ENCODE data around the gene TOMM34.

- TF ChIP-seq, protein P1, sequence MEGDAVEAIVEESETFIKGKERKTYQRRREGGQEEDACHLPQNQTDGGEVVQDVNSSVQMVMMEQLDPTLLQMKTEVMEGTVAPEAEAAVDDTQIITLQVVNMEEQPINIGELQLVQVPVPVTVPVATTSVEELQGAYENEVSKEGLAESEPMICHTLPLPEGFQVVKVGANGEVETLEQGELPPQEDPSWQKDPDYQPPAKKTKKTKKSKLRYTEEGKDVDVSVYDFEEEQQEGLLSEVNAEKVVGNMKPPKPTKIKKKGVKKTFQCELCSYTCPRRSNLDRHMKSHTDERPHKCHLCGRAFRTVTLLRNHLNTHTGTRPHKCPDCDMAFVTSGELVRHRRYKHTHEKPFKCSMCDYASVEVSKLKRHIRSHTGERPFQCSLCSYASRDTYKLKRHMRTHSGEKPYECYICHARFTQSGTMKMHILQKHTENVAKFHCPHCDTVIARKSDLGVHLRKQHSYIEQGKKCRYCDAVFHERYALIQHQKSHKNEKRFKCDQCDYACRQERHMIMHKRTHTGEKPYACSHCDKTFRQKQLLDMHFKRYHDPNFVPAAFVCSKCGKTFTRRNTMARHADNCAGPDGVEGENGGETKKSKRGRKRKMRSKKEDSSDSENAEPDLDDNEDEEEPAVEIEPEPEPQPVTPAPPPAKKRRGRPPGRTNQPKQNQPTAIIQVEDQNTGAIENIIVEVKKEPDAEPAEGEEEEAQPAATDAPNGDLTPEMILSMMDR (IDR thresholded peaks at IDR 0.05), result no peak
- TF ChIP-seq POLR2AphosphoS5 (IDR thresholded peaks at IDR 0.05; ENCODE audit: low read depth, low read length) (no peak), REST (IDR thresholded peaks at IDR 0.05; ENCODE audit: insufficient read depth in 1 of 2, low read depth in 2 of 2, low read length in 1 of 2) (no peak), SIN3A (IDR thresholded peaks at IDR 0.05; ENCODE audit: borderline replicate concordance, insufficient read depth, low read depth, low read length) (no peak)
Observed at GRCh38 chr20:44930517-44931168, 29.6 kb downstream of the TOMM34 start.

Data from Panc1 (cell line).